SK-N-SH (cell line): ENCODE measurements around the gene DDX21. TPM values are rescaled to one million over a fixed set of nuclear protein-coding genes. Genes with fewer than 3 reads are reported as not detected.

Experiments
- CTCF ChIA-PET: fragments of 300-600, 350-600 bp; formaldehyde crosslinking; extraction: SDS; loops from one replicate; lab custom pipeline; 2021; lab: Yijun Ruan, JAX
- POLR2A ChIA-PET: fragments of 350-600 bp; sonication (Branson Sonifier 250); formaldehyde crosslinking; extraction: SDS; loops from one replicate; lab custom pipeline; 2020; ENCODE audit warnings: antibody characterized with exemption, inconsistent platforms; lab: Yijun Ruan, JAX
- DNase-seq: peaks from one replicate; pipeline ENCODE4 v3.0.0; 2012
- H2AFZ ChIP-seq: fragments of 200-600 bp; sonication (generic); 2 replicates; pipeline ENCODE4 v1.8.1; 2016; ENCODE audit warnings: antibody characterized with exemption, mild to moderate bottlenecking, low read depth
- H3F3A ChIP-seq: fragments of 200-600 bp; sonication (generic); replicated peaks from 2 replicates; pipeline ENCODE3; 2016; ENCODE audit warnings: antibody characterized with exemption, mild to moderate bottlenecking; ENCODE audit not compliant: insufficient read depth
- H3K27ac ChIP-seq, 2 experiments: fragments of 200-500 bp in 1 of 2; fragments of 200-600 bp in 1 of 2; sonication (Bioruptor generic) in 1 of 2; sonication (generic), shearing (Covaris generic) in 1 of 2; 2 replicates each; pipeline versions ENCODE4 v1.5.1 to v1.6.1; 2014 to 2016; ENCODE audit warnings: low read depth in 2 of 2, inconsistent platforms in 1 of 2, low read length in 1 of 2, mild to moderate bottlenecking in 1 of 2, mixed read lengths in 1 of 2
- H3K27me3 ChIP-seq: fragments of 200-600 bp; sonication (generic), shearing (Covaris generic); 2 replicates; pipeline ENCODE4 v1.6.1; 2016; ENCODE audit warnings: mixed run types; ENCODE audit not compliant: insufficient read depth
- H3K36me3 ChIP-seq, 2 experiments: fragments of 200-500 bp in 1 of 2; fragments of 200-600 bp in 1 of 2; sonication (Bioruptor generic) in 1 of 2; sonication (generic) in 1 of 2; replicated peaks in 1 of 2; 2 replicates each; pipeline versions ENCODE3 to v1.5.1; 2014 to 2016; ENCODE audit warnings: low read length in 1 of 2, mild to moderate bottlenecking in 1 of 2; ENCODE audit not compliant: insufficient read depth in 2 of 2, control insufficient read depth in 1 of 2
- H3K4me1 ChIP-seq, 2 experiments: fragments of 200-500 bp in 1 of 2; fragments of 200-600 bp in 1 of 2; sonication (Bioruptor generic) in 1 of 2; sonication (generic), shearing (Covaris generic) in 1 of 2; 2 replicates each; pipeline versions ENCODE4 v1.5.1 to v1.6.1; 2014 to 2016; ENCODE audit warnings: low read depth in 1 of 2, low read length in 1 of 2, mixed run types in 1 of 2; ENCODE audit not compliant: insufficient read depth in 2 of 2, control insufficient read depth in 1 of 2
- H3K4me2 ChIP-seq: fragments of 200-600 bp; sonication (generic), shearing (Covaris generic); 2 replicates; pipeline ENCODE4 v1.6.1; 2017; ENCODE audit warnings: mixed run types
- H3K4me3 ChIP-seq, 2 experiments: fragments of 200-500 bp in 1 of 2; fragments of 200-600 bp in 1 of 2; sonication (Bioruptor generic) in 1 of 2; sonication (generic), shearing (Covaris generic) in 1 of 2; 2 replicates each; pipeline versions ENCODE4 v1.5.1 to v1.8.1; 2014 to 2016; ENCODE audit warnings: low read depth in 2 of 2, inconsistent platforms in 1 of 2, low read length in 1 of 2, mild to moderate bottlenecking in 1 of 2, mixed read lengths in 1 of 2, moderate library complexity in 1 of 2
- H3K79me2 ChIP-seq: fragments of 200-600 bp; sonication (generic); 2 replicates; pipeline ENCODE4 v1.8.1; 2017; ENCODE audit warnings: mild to moderate bottlenecking; ENCODE audit not compliant: insufficient read depth
- H3K9ac ChIP-seq: fragments of 200-600 bp; sonication (generic); 2 replicates; pipeline ENCODE4 v1.6.1; 2017; ENCODE audit warnings: mixed run types
- H3K9me2 ChIP-seq: fragments of 200-600 bp; sonication (generic); 2 replicates; pipeline ENCODE4 v1.6.1; 2017; ENCODE audit warnings: mixed run types
- H3K9me3 ChIP-seq: fragments of 200-600 bp; sonication (generic); 2 replicates; pipeline ENCODE4 v1.6.1; 2017; ENCODE audit warnings: mixed run types, mild to moderate bottlenecking, moderate library complexity
- H4K20me1 ChIP-seq: fragments of 200-600 bp; sonication (generic); 2 replicates; pipeline ENCODE4 v1.6.1; 2017; ENCODE audit warnings: mild to moderate bottlenecking, mixed run types; ENCODE audit not compliant: insufficient read depth
- CHD2 ChIP-seq: fragments of 150-350 bp; IDR thresholded peaks from 2 replicates; pipeline ENCODE4 v1.6.1; 2018; ENCODE audit warnings: low read length; ENCODE audit not compliant: partially characterized antibody
- CTCF ChIP-seq: fragments of 200-600 bp; sonication (generic); IDR thresholded peaks from 2 replicates; pipeline ENCODE4 v1.6.1; 2017; ENCODE audit warnings: antibody characterized with exemption, mild to moderate bottlenecking, moderate library complexity
- ELF1 ChIP-seq: IDR thresholded peaks from 2 replicates; pipeline ENCODE4 v1.4.0; 2012
- EP300 ChIP-seq, 2 experiments: IDR thresholded peaks; 2 replicates each; pipeline versions ENCODE4 v1.4.0 to v1.6.1; 2012; ENCODE audit warnings: borderline replicate concordance in 1 of 2, low read depth in 1 of 2, low read length in 1 of 2
- FOSL2 ChIP-seq: IDR thresholded peaks from 2 replicates; pipeline ENCODE4 v1.4.0; 2012; ENCODE audit warnings: low read depth, mild to moderate bottlenecking, moderate library complexity, borderline replicate concordance
- GABPA ChIP-seq: IDR thresholded peaks from 2 replicates; pipeline ENCODE4 v1.4.0; 2012; ENCODE audit warnings: low read depth, mild to moderate bottlenecking
- IRF3 ChIP-seq: fragments of 150-350 bp; IDR thresholded peaks from 2 replicates; pipeline ENCODE4 v1.6.1; 2016; ENCODE audit warnings: mild to moderate bottlenecking, low read depth, low read length
- MAX ChIP-seq: IDR thresholded peaks from 2 replicates; pipeline ENCODE4 v1.4.0; 2012; ENCODE audit warnings: low read depth
- MXI1 ChIP-seq: IDR thresholded peaks from 2 replicates; pipeline ENCODE4 v1.6.1; 2012; ENCODE audit warnings: mild to moderate bottlenecking, low read depth, low read length, improper control_type of control experiment
- PBX3 ChIP-seq: IDR thresholded peaks from 2 replicates; pipeline ENCODE4; 2012
- POLR2AphosphoS5 ChIP-seq: IDR thresholded peaks from 2 replicates; pipeline ENCODE4 v1.6.1; 2012; ENCODE audit warnings: low read depth, low read length
- RAD21 ChIP-seq: IDR thresholded peaks from 2 replicates; pipeline ENCODE4 v1.6.1; 2012; ENCODE audit warnings: mild to moderate bottlenecking, low read length
- RCOR1 ChIP-seq: fragments of 150-350 bp; IDR thresholded peaks from 2 replicates; pipeline ENCODE4 v1.6.1; 2017; ENCODE audit warnings: antibody characterized with exemption, low read length
- REST ChIP-seq: IDR thresholded peaks from 2 replicates; pipeline ENCODE4 v1.6.1; 2012; ENCODE audit warnings: mild to moderate bottlenecking, low read depth, low read length, moderate library complexity
- RFX5 ChIP-seq: IDR thresholded peaks from 2 replicates; pipeline ENCODE4 v1.6.1; 2012; ENCODE audit warnings: mild to moderate bottlenecking, improper control_type of control experiment, low read length
- SIN3A ChIP-seq: IDR thresholded peaks from 2 replicates; pipeline ENCODE4 v1.6.1; 2012; ENCODE audit warnings: low read depth, mild to moderate bottlenecking, low read length, moderate library complexity, borderline replicate concordance
- TAF1 ChIP-seq: IDR thresholded peaks from 2 replicates; pipeline ENCODE4 v1.6.1; 2012; ENCODE audit warnings: low read depth, mild to moderate bottlenecking, low read length, moderate library complexity, borderline replicate concordance
- TCF12 ChIP-seq: IDR thresholded peaks from 2 replicates; pipeline ENCODE4 v1.4.0; 2012
- YY1 ChIP-seq: IDR thresholded peaks from 2 replicates; pipeline ENCODE4 v1.4.0; 2012; ENCODE audit warnings: low read depth, mild to moderate bottlenecking
- ZBTB33 ChIP-seq: IDR thresholded peaks from 2 replicates; pipeline ENCODE4 v1.4.0; 2012; ENCODE audit warnings: low read depth, borderline replicate concordance
- WGBS: methylation state at CpG from one replicate; pipeline ENCODE4 v1.1.6; 2017; ENCODE audit warnings: low lambda C conversion rate; 5-methylcytosine and 5-hydroxymethylcytosine counted together
- polyA plus RNA-seq, 3 experiments: library from polyadenylated mRNA; depleted of rRNA; stranded (reverse); fragments of >200 nt; gene quantifications; 2 replicates each; pipeline ENCODE4 v1.2.3, GENCODE V29; 2012

Gene DDX21
- polyA plus RNA-seq, 1 of the 3 experiments (the other 2 are of a cell fraction): 40.1 TPM

GRCh38 chr10:68988530-68989316 lies 32.8 kb downstream of the DDX21 start, which contains the start of gene KIFBP:
KIFBP (plus strand) TSS chr10:68988803; CDS start chr10:68988833, 30 bp downstream.
- H3K4me1 ChIP-seq: peaks cover 13 to 16% of the 10 kb centered on the region in 2 experiments; a peak in 3 of 4 replicates
- DNase-seq: peak; percentile 92
- H3K4me3 ChIP-seq: peak within 1 kb of the TSS; percentile 78 to 86
- under 1% methylated on average over 30 of the region's 62 CpGs for WGBS
- peak within 1 kb of the TSS; percentile 71 to 81 for H3K27ac ChIP-seq
- H3K79me2 ChIP-seq: peaks cover 50% of the 10 kb centered on the region
- no peaks in the 10 kb centered on the region for H3K27me3 ChIP-seq
- H3K4me2 ChIP-seq: peak within 1 kb of the TSS; percentile 81
- H2AFZ ChIP-seq: peak within 1 kb of the TSS; percentile 85
- POLR2A ChIA-PET: interaction anchor here (1.2 kb wide), 1 partner anchor 33 kb away, joined by 3 read pairs; the partner anchor contains the start of gene DDX21
- H3K9me3 ChIP-seq: no peaks in the 10 kb centered on the region
- H4K20me1 ChIP-seq: 0 out of 2 replicates have a peak, but pooled peaks cover 3% of the 10 kb centered on the region
- peak within 1 kb of the TSS; percentile 85 for H3K9ac ChIP-seq
- H3K36me3 ChIP-seq: peaks cover 19 to 28% of the 10 kb centered on the region in 2 experiments
- H3K9me2 ChIP-seq: no peaks in the 10 kb centered on the region
- peaks cover 39% of the 10 kb centered on the region for H3F3A ChIP-seq
- 0 out of 2 replicates have a peak, but pooled peaks have one; percentile 27 for TF ChIP-seq REST
- TF ChIP-seq IRF3: peak; percentile 55
- TF ChIP-seq GABPA: no peak
- TF ChIP-seq PBX3: no peak
- peak; percentile 9; the same call in 1 of the 2 replicates for TF ChIP-seq TCF12
- TF ChIP-seq RCOR1: peak; percentile 61
- TF ChIP-seq RAD21: no peak
- TF ChIP-seq CHD2: peak; percentile 82
- peak; percentile 96 for TF ChIP-seq MXI1
- peak; percentile 90; the same call in 1 of the 2 replicates for TF ChIP-seq SIN3A
- peak; percentile 72 for TF ChIP-seq MAX
- peak; percentile 87; the same call in 1 of the 2 replicates for TF ChIP-seq TAF1
- TF ChIP-seq RFX5: peak; percentile 58
- peak; percentile 50; the same call in 1 of the 2 replicates for TF ChIP-seq ZBTB33
- peak; percentile 62 for TF ChIP-seq CTCF
- TF ChIP-seq YY1: peak; percentile 66
- TF ChIP-seq POLR2AphosphoS5: peak; percentile 91
- no peak for TF ChIP-seq FOSL2
- no peak; a peak in 1 of 4 replicates for TF ChIP-seq EP300 (IDR thresholded peaks at IDR 0.05; ENCODE audit: borderline replicate concordance in 1 of 2, low read depth in 1 of 2, low read length in 1 of 2)
- TF ChIP-seq ELF1: peak; percentile 22; the same call in 1 of the 2 replicates
- CTCF ChIA-PET: interaction anchor here (0.7 to 2.6 kb wide), 6 partner anchors 11 to 115 kb away, joined by 3 to 11 read pairs (median 3); no protein-coding TSS in a partner anchor
